PC-9 (cell line): ENCODE measurements around the gene PDGFD. TPM values are rescaled to one million over a fixed set of nuclear protein-coding genes. Genes with fewer than 3 reads are reported as not detected.
A peak's percentile ranks its signal among the peaks of the same experiment; 100 is the strongest.

Experiments
- BruUV-seq: library from RNA; stranded (reverse); fragments of 400-500 nt; replicated peaks from 2 replicates; lab custom pipeline; 2021; lab: Mats Ljungman, UMichigan
- CTCF ChIA-PET: fragments of 300-600 bp; sonication (Branson Sonifier 250); formaldehyde crosslinking; loops from one replicate; lab custom pipeline; 2022; ENCODE audit warnings: antibody characterized with exemption; lab: Charles Lee
- POLR2A ChIA-PET: fragments of 300-600 bp; sonication (Branson Sonifier 250); formaldehyde crosslinking; loops from one replicate; lab custom pipeline; 2022; ENCODE audit warnings: antibody characterized with exemption; ENCODE audit not compliant: unreplicated experiment; lab: Charles Lee
- DNase-seq, 2 experiments: peaks; one replicate each; pipeline versions ENCODE4 v3.0.0 to v3.0.0-alpha.2; 2015 to 2022; ENCODE audit warnings: mixed read lengths in 1 of 2
- H2AFZ ChIP-seq: fragments of 200-600 bp; sonication (generic); 2 replicates; pipeline ENCODE4 v1.8.1; 2017; ENCODE audit warnings: antibody characterized with exemption
- H3F3A ChIP-seq: fragments of 200-600 bp; sonication (generic); 2 replicates; pipeline ENCODE4 v1.8.1; 2017; ENCODE audit warnings: antibody characterized with exemption, mild to moderate bottlenecking, low read depth; ENCODE audit not compliant: insufficient read depth
- H3K27ac ChIP-seq: fragments of 200-600 bp; sonication (generic); 2 replicates; pipeline ENCODE4 v1.6.1; 2016; ENCODE audit warnings: mixed run types
- H3K27me3 ChIP-seq: fragments of 200-600 bp; sonication (generic); 2 replicates; pipeline ENCODE4 v1.6.1; 2016; ENCODE audit warnings: low read depth, mixed run types; ENCODE audit not compliant: insufficient read depth
- H3K36me3 ChIP-seq: fragments of 200-600 bp; sonication (generic); 2 replicates; pipeline ENCODE4 v1.6.1; 2016; ENCODE audit warnings: low read depth, mixed run types
- H3K4me1 ChIP-seq: fragments of 200-600 bp; sonication (generic); replicated peaks from 2 replicates; pipeline ENCODE4 v1.6.1; 2016; ENCODE audit warnings: mixed run types; ENCODE audit not compliant: insufficient read depth
- H3K4me2 ChIP-seq: fragments of 200-600 bp; sonication (generic); 2 replicates; pipeline ENCODE4 v1.6.1; 2017; ENCODE audit warnings: mixed run types
- H3K4me3 ChIP-seq: fragments of 200-600 bp; sonication (generic); 2 replicates; pipeline ENCODE4 v1.6.1; 2016; ENCODE audit warnings: mixed run types
- H3K79me2 ChIP-seq: fragments of 200-600 bp; sonication (generic); 2 replicates; pipeline ENCODE4 v1.6.1; 2017; ENCODE audit warnings: low read depth, mixed run types
- H3K9me2 ChIP-seq: fragments of 200-600 bp; sonication (generic); 2 replicates; pipeline ENCODE4 v1.8.1; 2017; ENCODE audit warnings: mild to moderate bottlenecking; ENCODE audit not compliant: insufficient read depth
- H3K9me3 ChIP-seq: fragments of 200-600 bp; sonication (generic); 2 replicates; pipeline ENCODE4 v1.8.1; 2016; ENCODE audit warnings: low read depth; ENCODE audit not compliant: insufficient read depth
- H4K20me1 ChIP-seq: fragments of 200-600 bp; sonication (generic); 2 replicates; pipeline ENCODE4 v1.8.1; 2017; ENCODE audit not compliant: insufficient read depth
- EZH2 ChIP-seq: fragments of 200-600 bp; sonication (generic); IDR thresholded peaks from 2 replicates; pipeline ENCODE4 v1.8.0; 2017; ENCODE audit warnings: antibody characterized with exemption, low read depth
- intact Hi-C: fragments of 100-400 bp; cut with micrococcal nuclease; formaldehyde crosslinking; loops from one replicate; pipeline ENCODE4 v1.10.0; 2022; ENCODE audit not compliant: unreplicated experiment
- total RNA-seq: library from RNA; stranded (reverse); gene quantifications from 2 replicates; pipeline ENCODE4 v1.2.3, GENCODE V29; 2021
- TF ChIP-seq, protein P1 (sequence below): fragments of 200-600 bp; sonication (generic); conservative IDR thresholded peaks from 2 replicates; pipeline ENCODE4 v1.6.1; 2017; ENCODE audit warnings: mixed run types, antibody characterized with exemption, mild to moderate bottlenecking, moderate library complexity

PDGFD gene
- total RNA-seq, 1 experiment from 2014 or later: 6.1 TPM

DNA sequence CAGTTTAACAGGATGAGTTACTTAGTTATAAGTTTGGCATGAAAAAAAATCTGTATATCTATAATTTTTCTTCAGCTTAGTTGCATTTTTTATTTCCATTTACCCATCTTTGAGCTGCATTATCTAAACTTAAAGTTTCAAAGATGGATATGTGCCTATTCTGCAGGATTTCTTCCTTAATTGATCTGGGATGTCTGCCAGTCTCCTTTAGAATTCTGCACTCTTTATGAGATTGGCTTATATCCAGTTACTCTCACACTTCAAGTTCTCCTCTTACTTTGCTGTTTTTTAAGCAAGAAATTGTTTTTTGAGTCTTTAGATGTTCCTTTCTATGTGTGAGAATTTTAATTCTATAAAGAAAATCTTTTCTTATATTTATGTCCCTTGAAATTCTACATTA is 5.1 kb upstream of the PDGFD start:
- H3K27me3 ChIP-seq: no peaks in the 10 kb centered on the region
- H3K9me2 ChIP-seq: 0 out of 2 replicates have a peak, but pooled peaks cover 4% of the 10 kb centered on the region
- no peaks in the 10 kb centered on the region for H3K9me3 ChIP-seq
- no peaks in the 10 kb centered on the region for H3K36me3 ChIP-seq
- H3K4me2 ChIP-seq: no peak overlapping the region
- H2AFZ ChIP-seq: no peak overlapping the region
- intact Hi-C loops: loop anchor here (10.0 kb wide), 1 partner anchor 1696 kb away; no protein-coding TSS in a partner anchor
- no TSS peak for BruUV-seq
- H3F3A ChIP-seq: no peaks in the 10 kb centered on the region
- no peak for DNase-seq
- CTCF ChIA-PET: no interaction called here
- no peak for TF ChIP-seq EZH2
- TF ChIP-seq, protein P1, sequence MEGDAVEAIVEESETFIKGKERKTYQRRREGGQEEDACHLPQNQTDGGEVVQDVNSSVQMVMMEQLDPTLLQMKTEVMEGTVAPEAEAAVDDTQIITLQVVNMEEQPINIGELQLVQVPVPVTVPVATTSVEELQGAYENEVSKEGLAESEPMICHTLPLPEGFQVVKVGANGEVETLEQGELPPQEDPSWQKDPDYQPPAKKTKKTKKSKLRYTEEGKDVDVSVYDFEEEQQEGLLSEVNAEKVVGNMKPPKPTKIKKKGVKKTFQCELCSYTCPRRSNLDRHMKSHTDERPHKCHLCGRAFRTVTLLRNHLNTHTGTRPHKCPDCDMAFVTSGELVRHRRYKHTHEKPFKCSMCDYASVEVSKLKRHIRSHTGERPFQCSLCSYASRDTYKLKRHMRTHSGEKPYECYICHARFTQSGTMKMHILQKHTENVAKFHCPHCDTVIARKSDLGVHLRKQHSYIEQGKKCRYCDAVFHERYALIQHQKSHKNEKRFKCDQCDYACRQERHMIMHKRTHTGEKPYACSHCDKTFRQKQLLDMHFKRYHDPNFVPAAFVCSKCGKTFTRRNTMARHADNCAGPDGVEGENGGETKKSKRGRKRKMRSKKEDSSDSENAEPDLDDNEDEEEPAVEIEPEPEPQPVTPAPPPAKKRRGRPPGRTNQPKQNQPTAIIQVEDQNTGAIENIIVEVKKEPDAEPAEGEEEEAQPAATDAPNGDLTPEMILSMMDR: no peak
- H3K27ac ChIP-seq: no peak overlapping the region
- H3K79me2 ChIP-seq: no peaks in the 10 kb centered on the region
- POLR2A ChIA-PET: no interaction called here
- H4K20me1 ChIP-seq: no peaks in the 10 kb centered on the region
- no peak overlapping the region for H3K4me3 ChIP-seq
- no peaks in the 10 kb centered on the region for H3K4me1 ChIP-seq

DNA sequence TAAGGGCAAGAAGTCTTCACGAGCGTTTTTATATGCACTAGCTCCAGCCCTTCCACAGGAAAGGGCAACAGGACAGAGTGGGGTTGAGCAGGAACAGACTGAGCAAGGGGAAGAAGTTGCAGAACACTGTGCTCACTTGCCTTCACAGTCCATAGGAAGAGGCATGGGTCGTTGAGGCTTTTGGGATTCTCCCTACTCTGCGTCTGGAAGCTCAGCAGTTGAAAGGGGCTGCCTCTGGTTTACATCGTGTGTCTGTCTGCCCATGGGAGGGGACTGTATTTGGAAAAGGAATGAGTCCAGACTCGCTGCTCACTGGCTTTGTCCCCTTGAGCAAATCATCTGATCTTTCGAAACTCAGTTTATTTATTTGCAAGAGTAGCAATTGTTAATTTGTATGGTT is 1.1 kb upstream of the PDGFD start:
- H3K4me3 ChIP-seq: no peak overlapping the region
- H3F3A ChIP-seq: peaks cover 4% of the 10 kb centered on the region; the same call in 1 of the 2 replicates
- ChIA-PET POLR2A (no interaction called here), CTCF (no interaction called here)
- no peaks in the 10 kb centered on the region for H3K27me3 ChIP-seq
- H3K36me3 ChIP-seq: no peaks in the 10 kb centered on the region
- no peaks in the 10 kb centered on the region for H4K20me1 ChIP-seq
- TF ChIP-seq, protein P1: no peak
- TF ChIP-seq EZH2: no peak
- H2AFZ ChIP-seq: no peak overlapping the region
- H3K79me2 ChIP-seq: no peaks in the 10 kb centered on the region
- peaks cover 15% of the 10 kb centered on the region for H3K4me1 ChIP-seq
- no TSS peak for BruUV-seq
- peak overlapping the region; percentile 82; the same call in 1 of the 2 replicates for H3K4me2 ChIP-seq
- no peak overlapping the region for H3K27ac ChIP-seq
- DNase-seq: no peak
- H3K9me2 ChIP-seq: 0 out of 2 replicates have a peak, but pooled peaks cover 4% of the 10 kb centered on the region
- no peaks in the 10 kb centered on the region for H3K9me3 ChIP-seq
- intact Hi-C loops: loop anchor here (10.0 kb wide), 1 partner anchor 1700 kb away; no protein-coding TSS in a partner anchor

DNA sequence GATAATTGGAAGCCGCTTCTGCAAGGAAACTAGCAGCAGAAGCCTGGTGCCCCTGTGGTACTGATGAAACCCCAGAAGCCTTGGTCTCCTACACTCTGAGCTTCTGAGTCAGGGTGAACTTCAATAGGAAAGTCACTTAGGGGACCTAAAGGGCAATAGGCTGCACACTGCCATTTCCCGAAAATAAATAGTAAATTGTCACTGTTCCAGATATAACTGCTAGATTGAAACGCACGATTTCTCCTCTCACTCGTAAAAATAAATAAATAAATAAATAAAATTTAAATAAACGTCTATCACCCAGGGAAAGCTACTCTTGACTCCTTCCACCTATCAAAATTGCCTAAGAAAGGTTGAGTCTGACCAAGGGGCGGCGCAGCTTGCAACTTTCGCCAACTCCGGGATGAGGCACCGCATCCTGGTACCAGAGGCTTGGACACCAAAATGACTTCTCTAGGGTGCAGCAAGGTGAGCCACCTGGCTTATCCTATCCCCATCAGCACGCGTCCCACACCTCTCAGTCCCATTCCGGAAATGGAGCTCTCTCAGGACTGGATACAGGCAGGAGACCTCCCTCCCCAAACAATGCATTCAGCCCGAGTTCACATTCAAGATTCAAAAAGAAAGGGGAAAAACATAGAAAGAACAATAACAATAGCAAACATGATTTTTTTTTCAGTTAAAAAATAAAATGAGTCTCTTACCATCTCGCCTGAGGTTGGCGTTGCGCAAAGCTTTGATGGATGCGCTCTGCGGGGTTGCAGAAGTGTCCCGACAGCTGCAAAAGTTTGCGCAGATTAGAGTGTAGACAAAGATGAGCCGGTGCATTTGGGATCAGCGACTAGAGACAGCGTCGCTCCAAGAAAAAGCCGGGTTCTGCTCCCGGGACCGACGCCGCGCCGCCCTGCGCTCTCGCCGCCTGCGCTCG is 583 bp downstream of the PDGFD start:
- Histone ChIP-seq H3K4me3 (peak overlapping the region; percentile 69), H3K27me3 (no peaks in the 10 kb centered on the region), H3K9me2 (0 out of 2 replicates have a peak, but pooled peaks cover 4% of the 10 kb centered on the region), H3K36me3 (no peaks in the 10 kb centered on the region), H3K79me2 (no peaks in the 10 kb centered on the region), H3K27ac (peak overlapping the region; percentile 28), H3K4me1 (peaks cover 15% of the 10 kb centered on the region), H4K20me1 (no peaks in the 10 kb centered on the region), H3F3A (peaks cover 4% of the 10 kb centered on the region; the same call in 1 of the 2 replicates), H3K9me3 (no peaks in the 10 kb centered on the region), H3K4me2 (peak overlapping the region; percentile 82), H2AFZ (peak overlapping the region; percentile 99)
- CTCF ChIA-PET: interaction anchor here (0.6 to 0.7 kb wide), 4 partner anchors 311 to 1914 kb away, joined by 3 to 4 read pairs (median 3); partner anchors contain the start of genes CASP4 and KBTBD3
- no peak for TF ChIP-seq EZH2
- TF ChIP-seq, protein P1: no peak
- BruUV-seq: TSS peak; percentile 72
- intact Hi-C loops: loop anchor here (5.0 to 10.0 kb wide), 3 partner anchors 241 to 1701 kb away; no protein-coding TSS in a partner anchor
- POLR2A ChIA-PET: interaction anchor here (0.6 to 0.7 kb wide), 3 partner anchors 689 to 1254 kb away, joined by 3 to 4 read pairs (median 3); no protein-coding TSS in a partner anchor
- peak; percentile 26 to 44 for DNase-seq
